Measurements from ENCODE around the gene CATSPERZ.

Gene CATSPERZ

GRCh38 chr11:64285885-64286800, 14.0 kb upstream of the CATSPERZ start:
- DNase-seq = no peak

GRCh38 chr11:64286801-64287159, 13.4 kb upstream of the CATSPERZ start:
- DNase-seq = no peak

- no peak for DNase-seq
Observed at GRCh38 chr11:64287676-64288352, 12.3 kb upstream of the CATSPERZ start.

- DNase-seq = no peak
Observed at GRCh38 chr11:64288353-64288750, 11.8 kb upstream of the CATSPERZ start.

- DNase-seq = no peak
Observed at GRCh38 chr11:64289002-64289564, 11.1 kb upstream of the CATSPERZ start.

GRCh38 chr11:64290352-64291261, 9.6 kb upstream of the CATSPERZ start:
- no peak for DNase-seq

- DNase-seq = no peak
Observed at GRCh38 chr11:64291262-64291751, 8.9 kb upstream of the CATSPERZ start, which contains the start of gene KCNK4. KCNK4 (plus strand) TSS chr11:64291302; CDS start chr11:64293019, 1,717 bp downstream.

- DNase-seq = no peak
Observed at GRCh38 chr11:64291752-64292459, 8.3 kb upstream of the CATSPERZ start.

GRCh38 chr11:64292460-64293254, 7.5 kb upstream of the CATSPERZ start:
- DNase-seq = no peak

GRCh38 chr11:64294774-64295173, 5.4 kb upstream of the CATSPERZ start:
- no peak for DNase-seq

- no peak for DNase-seq
Observed at GRCh38 chr11:64295760-64296159, 4.4 kb upstream of the CATSPERZ start.

- no peak for DNase-seq
Observed at GRCh38 chr11:64296236-64296635, 3.9 kb upstream of the CATSPERZ start.

- no peak for DNase-seq
Observed at GRCh38 chr11:64296830-64297698, 3.1 kb upstream of the CATSPERZ start.

- no peak for DNase-seq
Observed at GRCh38 chr11:64297699-64298358, 2.3 kb upstream of the CATSPERZ start.

GRCh38 chr11:64298966-64299846, 952 bp upstream of the CATSPERZ start:
- no peak for DNase-seq

GRCh38 chr11:64303109-64304031, 3.2 kb downstream of the CATSPERZ start:
- no peak for DNase-seq

GRCh38 chr11:64304032-64304315, 3.8 kb downstream of the CATSPERZ start:
- no peak for DNase-seq

Data from T1000 (cell line).